ENCODE data around the gene GNAS.
A peak's percentile ranks its signal among the peaks of the same experiment; 100 is the strongest.

The GNAS gene

GRCh38 chr20:58884966-58885365 lies 32.5 kb downstream of the GNAS start:
- TF ChIP-seq CTCF (conservative IDR thresholded peaks at IDR 0.05; ENCODE audit: low read depth, low read length) = no peak
- no peak for DNase-seq (ENCODE audit: low read depth)
- no peak overlapping the region for H3K4me3 ChIP-seq (ENCODE audit: low read depth, low read length)

- no peak for DNase-seq (ENCODE audit: low read depth)
- no peak for TF ChIP-seq CTCF (conservative IDR thresholded peaks at IDR 0.05; ENCODE audit: low read depth, low read length)
- no peak overlapping the region for H3K4me3 ChIP-seq (ENCODE audit: low read depth, low read length)
Observed at GRCh38 chr20:58886546-58886945, 34.0 kb downstream of the GNAS start.

- no peak for TF ChIP-seq CTCF (conservative IDR thresholded peaks at IDR 0.05; ENCODE audit: low read depth, low read length)
- H3K4me3 ChIP-seq (ENCODE audit: low read depth, low read length) = peak overlapping the region; percentile 81
- DNase-seq (ENCODE audit: low read depth) = no peak
Observed at GRCh38 chr20:58888103-58888502, 35.6 kb downstream of the GNAS start.

GRCh38 chr20:58888521-58889333 lies 36.2 kb downstream of the GNAS start:
- TF ChIP-seq CTCF (conservative IDR thresholded peaks at IDR 0.05; ENCODE audit: low read depth, low read length) = no peak
- H3K4me3 ChIP-seq (ENCODE audit: low read depth, low read length) = peak overlapping the region; percentile 81
- peak; percentile 71 for DNase-seq (ENCODE audit: low read depth)

GRCh38 chr20:58889334-58889760 lies 36.8 kb downstream of the GNAS start:
- peak overlapping the region; percentile 81 for H3K4me3 ChIP-seq (ENCODE audit: low read depth, low read length)
- TF ChIP-seq CTCF (conservative IDR thresholded peaks at IDR 0.05; ENCODE audit: low read depth, low read length) = no peak
- no peak for DNase-seq (ENCODE audit: low read depth)

- H3K4me3 ChIP-seq (ENCODE audit: low read depth, low read length) = peak overlapping the region; percentile 81
- TF ChIP-seq CTCF (conservative IDR thresholded peaks at IDR 0.05; ENCODE audit: low read depth, low read length) = no peak
- no peak for DNase-seq (ENCODE audit: low read depth)
Observed at GRCh38 chr20:58889798-58890517, 37.4 kb downstream of the GNAS start.

All from choroid plexus epithelial cell (primary cell).